NOMO-1 (cell line): ENCODE measurements around the gene WNT16.

ENCODE experiments used
- DNase-seq, 2 experiments: peaks; one replicate each; lab custom pipeline; 2025; ENCODE audit not compliant: unreplicated experiment in 2 of 2; lab: John Stamatoyannopoulos, UW

WNT16 gene

DNA sequence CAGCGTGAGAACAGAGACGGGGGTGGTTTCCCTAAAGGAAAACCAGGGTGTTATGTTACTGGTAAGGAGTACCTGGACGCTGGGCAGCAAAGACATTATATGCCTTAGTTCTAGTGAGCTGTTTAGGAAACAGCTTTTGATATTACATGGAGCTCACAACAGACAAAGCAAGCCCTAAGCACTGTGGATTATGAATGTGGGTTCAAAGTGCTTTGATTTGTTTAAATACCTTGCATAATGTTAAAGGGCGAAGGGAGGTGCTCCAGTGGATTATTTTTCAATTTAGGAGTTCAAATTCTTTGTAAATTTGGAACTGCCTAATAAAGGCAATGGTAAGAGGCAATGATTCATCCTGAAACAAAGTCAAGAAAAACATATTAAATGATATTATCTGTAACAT, 13.8 kb downstream of the WNT16 start:
- no peak for DNase-seq

DNA sequence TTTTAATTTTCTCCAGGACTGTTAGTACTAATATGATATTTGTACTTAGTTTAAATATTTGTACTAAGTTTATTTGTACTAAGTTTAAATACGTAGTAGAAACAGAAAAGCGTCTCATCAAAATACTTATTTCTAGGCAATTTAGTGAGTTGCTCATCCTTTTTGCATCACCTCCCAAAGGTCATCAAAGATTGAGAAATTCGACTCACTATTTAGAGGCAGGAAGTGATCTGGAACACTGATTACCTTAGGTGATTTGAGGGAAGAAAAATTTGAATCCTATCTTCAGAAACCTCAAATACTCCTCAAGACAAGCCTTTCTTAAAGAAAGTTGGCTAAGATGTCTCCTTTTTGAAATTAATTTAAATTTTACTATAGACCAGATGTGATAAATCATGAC, 14.5 kb downstream of the WNT16 start:
- DNase-seq = no peak

DNA sequence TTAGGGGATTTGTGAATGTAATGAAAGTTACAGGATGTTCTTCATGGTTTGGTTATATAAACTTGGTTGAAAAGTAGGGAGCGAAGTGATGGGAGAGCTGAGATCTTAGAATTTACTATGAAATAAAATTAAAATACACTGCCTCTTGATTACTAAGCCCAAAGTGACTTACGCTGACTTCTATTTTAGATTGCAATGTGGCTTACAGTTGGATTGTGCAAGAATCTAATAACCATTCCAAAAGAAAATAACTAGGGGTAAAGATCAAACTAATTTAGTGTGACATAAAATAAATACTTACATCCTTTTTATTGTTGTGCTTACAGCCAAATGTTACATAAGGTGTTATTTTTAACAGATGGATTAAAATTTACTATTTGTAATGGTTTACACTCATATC, 15.3 kb downstream of the WNT16 start:
- DNase-seq = no peak

DNA sequence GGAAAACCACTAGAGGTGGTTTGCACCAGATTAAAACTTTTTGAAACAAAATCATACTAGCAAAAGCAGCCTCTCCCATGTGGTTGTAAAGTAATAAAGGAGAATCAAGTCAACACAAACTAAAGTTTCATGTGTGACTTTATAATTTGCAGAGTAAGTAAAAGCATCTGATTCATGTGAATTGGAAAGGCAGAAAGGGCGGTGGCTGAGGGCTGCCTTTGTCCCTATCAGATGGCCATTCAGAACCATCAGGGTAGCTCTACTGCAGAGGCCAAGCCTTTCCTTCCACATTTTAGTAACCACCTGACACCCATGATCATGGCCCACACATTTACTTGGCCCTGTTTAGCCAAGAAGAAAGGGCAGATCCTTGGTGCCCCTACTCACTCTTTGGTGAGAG, 15.7 kb downstream of the WNT16 start:
- no peak for DNase-seq

DNA sequence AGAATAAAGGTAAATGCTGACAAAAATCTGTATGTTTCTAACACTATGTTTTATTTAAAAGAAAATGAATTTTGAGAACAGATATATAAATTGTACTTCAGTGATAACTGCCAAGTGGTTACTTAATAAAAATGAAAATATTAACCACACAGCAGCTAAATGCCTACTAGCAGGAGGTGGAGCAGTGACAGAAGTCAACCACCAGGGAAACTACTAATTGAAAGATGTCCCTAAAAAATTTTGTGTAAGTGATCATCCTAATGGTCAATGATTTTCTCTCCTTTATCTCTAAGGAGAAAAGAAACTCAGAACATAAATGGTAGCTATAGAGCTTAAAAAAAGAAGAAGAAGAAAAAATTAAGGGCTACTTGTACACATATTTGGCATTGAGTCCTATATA, 22.9 kb downstream of the WNT16 start:
- DNase-seq = no peak

DNA sequence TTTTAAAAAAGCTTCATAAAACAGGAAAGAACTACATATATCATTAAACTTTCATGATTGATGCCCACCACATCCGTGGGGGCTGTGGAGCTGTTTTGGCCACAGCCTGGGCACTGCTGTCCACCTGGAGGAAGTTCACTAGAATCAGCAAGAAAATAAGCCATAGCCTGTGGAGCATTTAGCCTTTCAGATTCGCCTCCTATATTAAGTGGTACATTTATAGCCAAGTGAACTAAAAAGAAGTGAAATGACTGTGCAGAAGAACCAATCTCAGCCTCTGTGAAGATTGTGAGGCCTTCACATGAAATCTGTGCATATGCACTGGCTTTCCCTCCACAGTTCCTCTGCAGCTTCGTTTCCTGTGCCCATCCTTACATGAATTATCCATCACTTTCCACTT, 23.5 kb downstream of the WNT16 start:
- DNase-seq = no peak

DNA sequence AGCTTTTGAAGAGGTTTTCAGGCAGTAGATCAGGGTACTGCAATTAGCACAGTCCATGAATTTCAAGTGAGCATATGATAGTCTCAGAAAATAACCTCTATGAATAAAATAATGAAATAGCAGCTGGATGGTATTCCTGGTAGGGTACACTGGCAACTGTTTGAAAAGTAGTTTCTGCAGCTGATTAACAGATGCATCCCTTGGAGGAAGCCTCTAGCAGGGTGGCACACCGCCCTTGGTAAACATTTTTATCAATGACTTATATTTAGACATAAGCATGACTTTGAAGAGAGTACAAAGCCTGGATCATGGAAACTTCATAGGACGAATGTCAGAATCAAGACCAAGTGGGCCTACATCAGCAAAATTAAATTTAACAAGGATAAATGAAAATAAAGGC, 26.8 kb downstream of the WNT16 start:
- no peak for DNase-seq

DNA sequence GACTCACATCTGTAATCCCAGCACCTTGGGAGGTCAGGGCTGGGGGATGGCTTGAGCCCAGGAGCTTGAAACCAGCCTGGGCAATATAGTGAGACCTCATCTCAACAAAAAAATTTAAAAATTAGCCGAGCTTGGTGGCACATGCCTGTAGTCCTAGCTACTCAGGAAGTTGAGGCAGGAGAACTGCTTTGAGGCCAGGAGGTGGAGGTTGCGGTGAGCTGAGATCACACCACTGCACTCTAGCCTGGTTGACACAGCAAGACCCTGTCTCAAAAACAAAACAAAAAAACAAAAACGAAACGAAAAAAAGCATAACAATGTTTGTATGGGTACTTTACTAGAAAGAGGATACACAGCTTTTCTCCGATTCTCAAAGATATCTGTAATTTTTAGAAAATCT, 31.8 kb downstream of the WNT16 start:
- DNase-seq = no peak

DNA sequence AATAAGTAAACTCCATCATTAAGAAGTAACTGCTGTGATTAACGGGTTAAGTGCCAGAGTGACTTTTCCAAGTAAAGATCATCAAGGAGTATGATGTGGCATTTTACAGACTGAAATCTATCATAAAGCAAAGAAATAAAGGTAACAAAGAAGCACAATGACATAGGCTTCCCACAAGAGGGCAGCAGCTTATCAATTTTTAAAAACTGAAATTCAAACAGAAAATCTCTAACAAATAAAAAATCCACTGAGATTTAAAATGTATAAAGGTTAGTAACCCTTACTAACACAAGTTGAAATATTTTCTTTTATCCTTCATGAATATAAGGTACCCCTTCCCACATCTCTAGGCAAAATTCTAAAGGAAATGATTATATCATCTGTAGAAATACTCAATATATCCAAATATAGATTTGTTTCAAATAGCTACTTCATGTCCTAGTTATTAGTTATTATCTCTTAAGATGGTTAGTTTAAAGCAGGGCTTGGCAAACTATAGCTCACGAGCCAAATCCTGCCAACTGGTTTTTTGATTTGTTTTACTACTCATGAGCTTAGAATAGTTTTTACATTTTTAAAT, 38.1 kb downstream of the WNT16 start:
- peak in 1 of 2 experiments; percentile 2 for DNase-seq

DNA sequence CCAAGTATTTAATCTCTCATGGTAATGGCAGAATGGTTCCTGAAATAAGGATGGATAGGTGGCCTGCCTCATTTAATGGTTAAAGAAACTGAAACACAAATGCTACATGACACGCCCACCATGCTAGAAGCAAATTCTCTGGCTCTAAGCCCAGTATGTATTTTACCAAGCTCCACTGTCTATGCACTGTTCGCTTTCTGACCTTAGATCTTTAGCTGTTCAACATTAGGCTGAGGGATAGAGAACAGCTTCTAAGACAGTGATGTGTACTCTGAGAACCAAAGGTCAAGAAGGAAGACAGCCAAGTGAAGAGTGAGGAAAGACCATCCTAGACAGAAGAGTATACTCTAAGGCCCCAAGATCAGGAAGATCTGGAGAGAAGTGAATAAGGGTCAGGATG, 40.7 kb downstream of the WNT16 start:
- DNase-seq = no peak

DNA sequence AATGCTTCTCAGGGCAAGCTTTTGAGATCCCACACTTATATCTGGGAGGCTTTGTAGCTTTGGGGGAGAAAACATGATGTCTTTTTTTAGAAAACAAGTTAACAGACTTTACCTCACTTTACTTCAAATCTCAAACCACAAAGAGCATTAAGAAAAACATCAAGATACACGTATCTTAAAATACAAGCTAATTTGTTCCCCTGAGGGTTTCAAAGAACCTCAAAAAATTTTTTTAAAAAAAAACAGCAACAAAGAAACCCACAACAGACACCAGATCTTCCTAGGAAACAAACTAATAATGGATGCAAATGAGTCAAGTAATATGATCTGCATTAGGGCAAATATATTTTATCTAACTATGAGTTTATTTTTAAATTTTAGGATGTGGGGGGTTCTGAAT, 42.6 kb downstream of the WNT16 start:
- no peak for DNase-seq

DNA sequence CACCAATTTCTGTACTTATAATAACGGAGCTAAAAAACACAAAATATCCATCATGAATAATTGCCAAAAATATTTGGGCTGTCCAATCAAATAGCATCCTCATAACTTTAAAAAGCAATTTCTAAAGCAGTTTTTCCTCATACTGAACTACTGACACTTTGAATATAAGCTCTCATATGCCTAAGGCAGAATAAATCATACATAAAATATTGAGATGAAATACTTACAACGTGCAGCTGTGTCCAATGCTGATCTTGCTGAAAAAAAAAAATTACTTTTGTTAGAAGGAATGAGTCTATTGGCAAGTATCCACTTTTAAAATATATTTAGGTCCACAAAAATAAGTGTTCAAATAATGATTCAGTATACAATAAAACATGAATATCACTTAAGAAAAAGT, 43.1 kb downstream of the WNT16 start:
- no peak for DNase-seq

DNA sequence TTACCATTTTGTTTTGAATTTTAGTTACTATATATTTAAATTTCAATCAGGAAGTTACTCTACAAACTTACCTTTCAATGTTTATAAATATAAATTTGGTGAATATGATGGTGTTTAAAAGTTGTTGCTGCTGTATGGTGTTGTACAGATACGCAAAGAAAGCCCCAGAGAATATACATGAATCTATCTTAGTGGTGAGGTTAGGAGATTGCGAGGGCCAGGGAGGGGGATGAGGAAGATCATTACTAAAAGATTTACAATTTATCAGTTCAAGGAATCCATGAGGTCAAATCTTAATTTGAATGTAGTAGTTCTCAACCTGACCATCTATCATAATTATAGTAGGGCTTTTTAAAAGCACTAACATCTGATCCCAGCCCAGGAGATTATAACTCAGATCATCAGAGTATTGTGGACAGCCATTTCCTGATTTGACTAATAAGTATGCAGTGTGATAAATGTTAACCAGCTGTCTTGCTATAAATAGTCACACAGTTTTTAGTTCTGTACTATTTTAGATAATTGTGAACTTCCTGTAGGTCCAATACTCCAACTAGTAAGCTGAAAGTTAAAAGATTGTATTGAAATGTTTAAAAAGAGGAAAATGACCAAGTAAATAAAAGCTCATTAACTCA, 43.7 kb downstream of the WNT16 start:
- no peak for DNase-seq

DNA sequence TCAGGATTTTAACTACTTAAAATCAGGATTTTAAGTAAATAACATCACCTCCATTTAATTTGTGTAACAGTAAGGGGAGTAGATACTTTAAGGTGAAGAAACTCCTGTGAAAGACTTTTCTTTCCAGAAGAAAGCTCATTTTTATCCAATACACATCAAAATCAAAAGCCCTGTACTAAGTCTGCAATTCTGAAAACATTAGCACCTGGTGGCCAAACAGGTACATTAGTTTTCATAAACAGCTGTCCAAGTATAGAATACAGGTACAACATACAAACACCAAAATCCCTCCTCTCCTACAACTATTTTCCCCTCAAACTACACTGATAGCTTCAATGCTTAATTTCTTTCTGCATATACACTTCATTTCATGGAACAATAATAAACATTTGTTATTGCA, 44.4 kb downstream of the WNT16 start:
- DNase-seq = no peak

DNA sequence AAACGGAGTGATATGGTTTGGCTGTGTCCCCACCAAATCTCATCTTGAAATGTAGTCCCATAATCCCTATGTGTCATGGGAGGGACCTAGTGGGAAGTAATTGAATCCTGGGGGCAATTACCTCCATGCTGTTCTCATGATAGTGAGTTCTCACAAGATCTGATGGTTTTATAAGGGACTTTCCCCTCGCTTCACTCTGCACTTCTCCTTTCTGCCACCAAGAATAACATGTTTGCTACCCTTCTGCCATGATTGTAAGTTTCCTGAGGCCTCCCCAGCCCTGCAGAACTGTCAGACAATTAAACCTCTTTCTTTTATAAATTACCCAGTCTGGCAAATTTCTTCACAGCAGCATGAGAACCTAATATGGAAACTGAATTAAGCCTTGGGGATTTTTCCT, 48.2 kb downstream of the WNT16 start:
- DNase-seq = no peak

DNA sequence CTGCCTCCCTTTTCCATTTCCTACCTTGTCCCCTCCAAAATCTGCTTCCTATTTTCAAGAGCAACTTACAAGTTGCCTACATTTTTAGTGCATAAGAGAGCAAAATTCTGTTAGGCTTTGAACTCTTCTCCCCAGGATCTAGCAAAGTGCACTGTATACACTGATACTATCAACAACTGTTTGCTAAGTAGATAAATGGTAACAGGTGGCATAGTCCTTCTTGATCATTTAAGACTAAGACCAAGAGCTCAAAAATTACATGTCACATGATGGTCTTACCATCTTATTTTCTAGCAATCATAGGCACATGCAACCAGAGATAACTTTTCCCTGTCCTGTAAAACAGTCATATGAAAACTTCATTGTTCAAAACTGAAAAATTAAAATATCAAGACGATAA, 51.1 kb downstream of the WNT16 start:
- no peak for DNase-seq

DNA sequence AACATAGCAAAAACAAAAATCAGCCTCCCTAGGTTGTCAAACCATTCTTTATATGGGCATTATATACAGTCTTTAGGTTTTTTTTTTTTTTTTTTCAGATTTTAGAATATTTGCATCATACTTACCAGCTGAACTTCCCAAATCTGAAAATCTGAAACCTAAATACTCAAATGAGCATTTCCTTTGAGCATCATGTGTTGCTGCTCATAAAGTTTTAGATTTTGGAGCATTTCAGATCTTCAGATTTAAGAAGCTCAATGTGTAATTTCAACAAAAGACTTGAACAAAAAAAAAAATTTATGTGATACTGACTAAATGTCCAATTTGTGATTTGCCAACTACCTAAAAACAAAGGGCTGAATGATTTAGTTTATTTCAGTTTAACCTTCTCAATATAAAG, 53.7 kb downstream of the WNT16 start:
- DNase-seq = no peak

DNA sequence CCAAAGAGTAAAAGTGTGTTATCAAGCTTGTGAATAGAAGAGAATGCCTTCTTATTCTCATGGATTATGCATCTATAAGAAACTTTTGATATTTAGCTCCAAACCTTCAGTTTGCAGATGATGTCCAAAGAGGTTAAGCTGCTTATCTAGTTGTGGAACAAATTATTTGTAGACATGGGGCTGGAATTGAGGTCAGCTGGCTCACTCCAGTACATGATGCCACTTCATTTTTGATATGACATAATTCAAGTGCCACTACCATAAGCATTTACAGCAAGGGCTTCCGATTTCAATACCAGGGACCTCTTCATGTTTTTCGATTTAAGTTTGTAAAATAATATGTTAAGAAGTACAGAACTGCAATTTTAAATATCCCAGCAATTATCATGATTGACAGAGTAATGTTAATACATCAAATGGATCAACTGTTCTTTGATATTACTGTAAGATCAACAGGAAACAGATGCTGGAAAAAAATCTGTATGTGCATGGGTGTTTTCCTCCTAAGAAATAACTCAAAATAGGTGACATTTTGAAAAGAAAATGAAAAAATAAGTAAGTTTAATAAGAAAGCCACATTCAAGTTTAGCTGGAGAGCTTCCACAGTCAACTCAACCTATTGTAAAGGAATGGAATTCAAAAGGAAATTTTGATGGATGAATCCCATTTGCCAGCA, 54.6 kb downstream of the WNT16 start:
- DNase-seq = no peak

DNA sequence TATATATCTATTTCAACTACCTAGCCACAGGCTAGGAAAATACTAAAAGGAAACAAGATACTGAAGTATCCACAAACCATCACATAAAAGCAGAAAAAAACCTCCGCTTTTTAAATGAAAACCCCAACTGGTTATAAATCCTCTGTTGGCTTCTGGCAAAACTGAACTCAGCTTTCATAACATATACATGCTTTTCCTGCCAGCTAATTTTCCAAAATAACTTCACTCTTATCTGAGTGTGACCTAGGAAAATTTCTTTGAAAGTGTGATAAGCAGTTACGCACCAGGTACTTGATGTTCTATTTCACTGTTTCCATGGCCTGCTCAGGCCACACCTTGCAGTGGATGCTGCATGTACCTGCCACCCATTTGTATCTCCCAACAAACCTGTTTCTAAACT, 55.5 kb downstream of the WNT16 start:
- DNase-seq = no peak

DNA sequence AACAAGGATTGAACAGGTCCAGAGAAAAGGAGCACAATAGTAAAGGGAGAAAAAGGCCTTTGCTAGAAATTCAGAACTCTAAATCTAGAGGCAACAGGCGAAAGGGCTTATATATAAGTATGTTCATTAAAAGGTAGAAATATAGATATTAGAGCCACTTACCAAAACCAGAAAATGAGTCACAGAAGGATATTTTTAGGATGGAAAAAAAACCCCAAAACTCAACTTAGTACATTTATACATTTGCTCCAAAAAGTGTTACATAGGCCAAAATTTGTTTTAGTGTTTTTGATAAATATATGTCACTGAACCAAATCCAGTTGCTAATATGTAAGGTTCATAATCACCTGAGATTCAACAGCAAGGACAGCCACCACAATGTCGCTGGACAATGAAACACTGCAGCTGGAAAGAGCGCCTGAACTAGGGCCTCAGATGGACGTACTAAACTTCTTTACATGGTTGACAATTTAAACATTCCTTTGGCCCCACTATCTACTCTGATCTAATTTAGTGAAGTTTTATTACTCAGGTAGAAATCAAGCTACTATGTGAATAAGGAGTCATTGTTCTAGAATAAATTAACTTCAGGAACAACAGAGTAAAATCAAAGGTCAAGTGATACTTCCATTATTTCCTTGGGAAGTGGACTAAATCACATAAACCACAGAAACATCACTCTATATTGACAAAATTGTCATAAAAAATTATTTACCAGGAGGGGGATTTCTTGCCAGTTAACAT, 56.4 kb downstream of the WNT16 start:
- DNase-seq = no peak

DNA sequence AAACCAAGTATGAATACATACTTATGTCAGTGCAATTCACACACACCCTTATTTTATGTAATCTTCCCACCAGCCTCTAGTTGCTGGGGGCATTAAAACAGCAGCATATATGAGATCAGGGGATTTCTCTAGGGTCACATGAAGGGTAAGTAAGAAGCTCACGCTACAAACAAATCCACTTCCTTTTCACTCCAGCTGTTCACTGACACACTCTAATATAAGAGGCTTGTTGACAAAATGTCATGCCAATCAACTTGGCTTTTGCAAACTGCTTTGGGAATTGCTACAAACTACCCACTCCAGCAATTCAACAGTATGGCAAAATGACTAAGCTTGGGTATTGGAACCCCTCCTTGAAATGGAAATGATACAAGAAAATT, 57.0 kb downstream of the WNT16 start:
- no peak for DNase-seq

DNA sequence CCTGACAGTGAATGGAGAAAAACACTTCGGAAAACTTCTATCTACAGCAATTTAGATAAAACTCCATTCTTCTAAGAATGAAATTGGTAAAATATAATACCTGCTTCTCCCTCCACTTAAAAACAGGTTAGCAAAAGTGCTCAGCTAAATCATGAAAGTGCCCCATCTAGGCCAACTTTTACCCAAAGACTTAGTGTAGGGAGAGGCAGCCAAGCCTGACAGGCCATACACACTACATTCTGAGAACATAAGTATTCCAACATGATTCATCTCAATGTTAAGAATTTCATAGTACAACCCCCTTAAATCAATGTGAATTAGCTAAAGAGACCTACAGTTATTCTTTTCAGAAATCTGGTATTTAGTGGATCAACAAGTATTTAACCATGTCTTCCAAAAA, 60.1 kb downstream of the WNT16 start:
- no peak for DNase-seq
